SKM-1 (cell line): ENCODE data around the gene ACTN1.

Source experiments
- DNase-seq: peaks from one replicate; lab custom pipeline; 2025; ENCODE audit not compliant: unreplicated experiment; lab: John Stamatoyannopoulos, UW

The ACTN1 gene

GRCh38 chr14:68836082-68836481 is 143.0 kb downstream of the ACTN1 start:
- no peak for DNase-seq

DNA sequence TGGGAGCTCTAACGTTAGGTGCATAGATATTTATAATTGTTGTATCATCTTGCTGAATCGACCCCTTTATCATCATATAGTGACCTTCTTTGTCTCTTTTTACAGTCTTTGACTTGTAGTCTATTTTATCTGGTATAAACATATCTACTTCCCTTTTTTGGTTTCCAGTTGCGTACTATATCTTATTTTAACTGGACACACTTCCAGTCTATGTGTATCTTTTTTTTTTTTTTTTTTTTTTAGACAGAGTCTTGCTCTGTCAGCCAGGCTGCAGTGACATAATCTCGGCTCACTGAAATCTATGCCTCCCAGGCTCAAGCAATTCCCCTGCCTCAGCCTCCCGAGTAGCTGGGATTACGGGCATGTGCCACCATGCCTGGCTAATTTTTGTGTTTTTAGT is 144.3 kb downstream of the ACTN1 start:
- DNase-seq = no peak

GRCh38 chr14:68828698-68829097 is 150.4 kb downstream of the ACTN1 start:
- no peak for DNase-seq

GRCh38 chr14:68825729-68826128 is 153.4 kb downstream of the ACTN1 start:
- no peak for DNase-seq

DNA sequence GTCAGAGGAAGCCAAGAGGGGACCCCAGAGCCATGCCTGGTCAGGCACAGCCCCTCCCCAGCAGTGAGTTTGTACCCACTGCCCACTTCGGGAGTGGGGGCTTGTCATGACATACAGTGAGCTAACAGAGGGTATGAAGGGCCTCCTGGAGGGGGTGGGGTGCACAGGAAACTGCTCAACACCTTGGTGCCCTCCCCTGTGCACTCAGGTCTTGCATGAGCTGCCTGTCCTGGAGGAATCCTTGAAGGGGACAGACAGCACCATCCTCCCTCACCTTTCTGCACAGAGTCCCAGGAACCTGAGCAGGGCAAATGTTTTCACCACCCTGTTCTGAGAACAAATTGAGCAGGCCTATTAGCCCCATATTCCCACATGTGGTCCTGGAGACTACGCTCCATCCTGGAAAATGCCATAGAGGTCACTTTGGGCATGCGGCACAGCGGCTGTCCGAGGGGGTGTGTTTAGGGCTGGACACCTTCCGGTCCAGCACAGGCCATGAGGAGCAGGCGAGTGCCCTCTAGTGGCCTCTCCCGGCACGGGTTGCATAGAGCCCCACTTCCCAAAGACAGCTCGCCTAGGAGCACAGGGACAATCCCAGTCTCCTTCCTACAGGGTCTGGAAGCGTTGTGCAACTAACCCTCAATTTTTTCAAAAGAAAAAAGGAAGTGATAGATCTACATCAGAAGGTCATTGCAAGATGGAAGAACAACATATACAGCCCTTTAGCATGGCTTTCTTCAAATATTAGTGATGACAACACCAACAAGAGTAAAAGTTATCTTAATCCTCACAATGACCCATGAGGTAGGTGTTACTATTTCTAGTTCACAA is 154.4 kb downstream of the ACTN1 start:
- no peak for DNase-seq

GRCh38 chr14:68824207-68824516 is 154.9 kb downstream of the ACTN1 start:
- DNase-seq = no peak
